Measurements from ENCODE around the gene GALK2. TPM values are rescaled to one million over a fixed set of nuclear protein-coding genes. Genes with fewer than 3 reads are reported as not detected.
A peak's percentile ranks its signal among the peaks of the same experiment; 100 is the strongest.
"Not testable (repeated sequence)": the region's sequence is repeated elsewhere in the genome, so short reads cannot be mapped to it uniquely, and the experiment has no call there.

GALK2 gene
- total RNA-seq, 1 experiment from 2014 or later = 32.3 TPM

- H3K9me3 ChIP-seq (replicated peaks) = no peaks in the 10 kb centered on the region
- peaks cover 2% of the 10 kb centered on the region; the same call in 1 of the 2 replicates for H3K36me3 ChIP-seq
- no peaks in the 10 kb centered on the region for H3K4me1 ChIP-seq (replicated peaks)
- no peak overlapping the region for H3K4me3 ChIP-seq
- no peaks in the 10 kb centered on the region for H3K27me3 ChIP-seq (replicated peaks)
- no peak overlapping the region for H3K27ac ChIP-seq
- DNase-seq (ENCODE audit: low read depth in 1 of 2, low spot score in 2 of 2) = no peak
Observed at GRCh38 chr15:49248291-49248690, 78.2 kb downstream of the GALK2 start.

GRCh38 chr15:49255966-49256759, 86.1 kb downstream of the GALK2 start:
- no peak overlapping the region for H3K27ac ChIP-seq
- no peak overlapping the region for H3K4me3 ChIP-seq
- no peaks in the 10 kb centered on the region for H3K36me3 ChIP-seq
- no peaks in the 10 kb centered on the region for H3K4me1 ChIP-seq (replicated peaks)
- H3K27me3 ChIP-seq (replicated peaks) = no peaks in the 10 kb centered on the region
- DNase-seq (ENCODE audit: low read depth in 1 of 2, low spot score in 2 of 2) = peak in 1 of 2 experiments; percentile 21
- no peaks in the 10 kb centered on the region for H3K9me3 ChIP-seq (replicated peaks)

DNA sequence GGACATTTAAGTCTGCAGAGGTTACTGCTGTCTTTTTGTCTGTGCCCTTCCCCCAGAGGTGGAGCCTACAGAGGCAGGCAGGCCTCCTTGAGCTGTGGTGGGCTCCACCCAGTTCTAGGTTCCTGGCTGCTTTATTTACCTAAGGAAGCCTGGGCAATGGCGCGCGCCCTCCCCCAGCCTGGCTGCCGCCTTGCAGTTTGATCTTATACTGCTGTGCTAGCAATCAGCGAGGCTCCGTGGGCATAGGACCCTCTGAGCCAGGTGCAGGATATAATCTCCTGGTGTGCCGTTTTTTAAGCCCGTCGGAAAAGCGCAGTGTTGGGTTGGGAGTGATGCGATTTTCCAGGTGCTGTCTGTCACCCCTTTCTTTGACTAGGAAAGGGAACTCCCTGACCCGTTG, 95.1 kb downstream of the GALK2 start:
- H3K36me3 ChIP-seq; H3K4me3 ChIP-seq; H3K27me3 ChIP-seq (replicated peaks); DNase-seq (ENCODE audit: low read depth in 1 of 2, low spot score in 2 of 2); H3K27ac ChIP-seq; H3K4me1 ChIP-seq (replicated peaks); H3K9me3 ChIP-seq (replicated peaks): not testable (repeated sequence)

GRCh38 chr15:49265911-49266310, 95.9 kb downstream of the GALK2 start:
- no peak for DNase-seq (ENCODE audit: low read depth in 1 of 2, low spot score in 2 of 2)
- Histone ChIP-seq H3K4me1 (replicated peaks) (no peaks in the 10 kb centered on the region), H3K4me3 (no peak overlapping the region), H3K27ac (no peak overlapping the region), H3K36me3 (no peaks in the 10 kb centered on the region), H3K27me3 (replicated peaks) (no peaks in the 10 kb centered on the region), H3K9me3 (replicated peaks) (no peaks in the 10 kb centered on the region)

GRCh38 chr15:49270541-49271421, 100.7 kb downstream of the GALK2 start:
- H3K36me3 ChIP-seq = no peaks in the 10 kb centered on the region; the same call in 1 of the 2 replicates
- H3K4me1 ChIP-seq (replicated peaks) = no peaks in the 10 kb centered on the region; the same call in none of the 2 replicates
- H3K27me3 ChIP-seq (replicated peaks) = no peaks in the 10 kb centered on the region
- no peak overlapping the region for H3K4me3 ChIP-seq
- peak in 1 of 2 experiments; percentile 10 for DNase-seq (ENCODE audit: low read depth in 1 of 2, low spot score in 2 of 2)
- H3K27ac ChIP-seq = no peak overlapping the region
- H3K9me3 ChIP-seq (replicated peaks) = no peaks in the 10 kb centered on the region

DNA sequence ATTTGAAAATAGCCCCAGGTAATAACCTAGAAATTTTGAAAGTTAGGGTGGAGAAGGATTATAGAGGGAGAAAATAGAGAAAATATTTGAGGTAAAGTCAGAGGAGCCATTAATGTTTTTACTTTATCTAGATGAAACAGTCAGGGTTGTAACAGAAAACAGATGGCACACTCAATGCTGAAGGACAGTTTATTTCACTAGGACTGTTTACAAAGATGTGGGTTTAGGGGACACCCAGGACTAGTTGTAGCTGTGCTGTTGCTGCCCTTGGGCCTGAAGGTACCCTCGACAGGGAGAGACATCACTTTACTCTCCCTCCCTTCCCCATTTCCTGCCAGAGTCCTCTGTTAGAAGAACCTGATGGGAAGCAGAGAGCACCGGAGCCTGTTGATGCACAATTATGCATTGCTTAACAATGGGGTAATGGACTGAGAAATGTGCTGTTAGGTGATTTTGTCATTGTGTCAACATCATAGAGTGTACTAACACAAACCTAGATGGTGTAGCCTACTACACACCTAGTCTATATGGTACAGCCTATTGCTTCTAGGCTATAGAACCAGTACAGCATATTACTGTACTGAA, 103.8 kb downstream of the GALK2 start:
- H3K9me3 ChIP-seq (replicated peaks) = no peaks in the 10 kb centered on the region
- no peaks in the 10 kb centered on the region; the same call in none of the 2 replicates for H3K4me1 ChIP-seq (replicated peaks)
- no peak overlapping the region for H3K27ac ChIP-seq
- no peaks in the 10 kb centered on the region for H3K27me3 ChIP-seq (replicated peaks)
- DNase-seq (ENCODE audit: low read depth in 1 of 2, low spot score in 2 of 2) = no peak
- H3K36me3 ChIP-seq = no peaks in the 10 kb centered on the region; the same call in 1 of the 2 replicates
- H3K4me3 ChIP-seq = no peak overlapping the region

DNA sequence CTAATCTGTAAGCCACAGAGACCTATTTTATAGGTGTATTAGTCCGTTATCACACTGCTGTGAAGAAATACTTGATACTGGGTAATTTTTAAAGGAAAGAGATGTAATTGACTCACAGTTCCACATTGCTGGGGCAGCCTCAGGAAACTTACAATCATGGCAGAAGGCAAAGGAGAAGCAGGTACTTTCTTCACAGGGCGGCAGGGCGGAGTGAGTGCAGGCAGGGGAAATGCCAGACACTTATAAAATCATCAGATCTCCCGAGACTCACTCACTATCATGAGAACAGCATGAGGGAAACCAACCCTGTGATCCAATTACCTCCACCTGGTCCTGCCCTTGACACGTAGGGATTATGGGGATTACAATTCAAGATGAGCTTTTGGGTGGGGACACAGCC, 108.7 kb downstream of the GALK2 start:
- Histone ChIP-seq H3K9me3 (replicated peaks) (no peaks in the 10 kb centered on the region), H3K27me3 (replicated peaks) (no peaks in the 10 kb centered on the region), H3K27ac (no peak overlapping the region), H3K4me1 (replicated peaks) (no peaks in the 10 kb centered on the region; the same call in none of the 2 replicates), H3K36me3 (no peaks in the 10 kb centered on the region; the same call in 1 of the 2 replicates), H3K4me3 (no peak overlapping the region)
- DNase-seq (ENCODE audit: low read depth in 1 of 2, low spot score in 2 of 2) = no peak

- no peaks in the 10 kb centered on the region for H3K36me3 ChIP-seq
- H3K27me3 ChIP-seq (replicated peaks) = no peaks in the 10 kb centered on the region
- no peaks in the 10 kb centered on the region for H3K4me1 ChIP-seq (replicated peaks)
- no peak overlapping the region for H3K4me3 ChIP-seq
- no peak overlapping the region for H3K27ac ChIP-seq
- no peaks in the 10 kb centered on the region for H3K9me3 ChIP-seq (replicated peaks)
- no peak for DNase-seq (ENCODE audit: low read depth in 1 of 2, low spot score in 2 of 2)
Observed at GRCh38 chr15:49279521-49280456, 109.7 kb downstream of the GALK2 start.

DNA sequence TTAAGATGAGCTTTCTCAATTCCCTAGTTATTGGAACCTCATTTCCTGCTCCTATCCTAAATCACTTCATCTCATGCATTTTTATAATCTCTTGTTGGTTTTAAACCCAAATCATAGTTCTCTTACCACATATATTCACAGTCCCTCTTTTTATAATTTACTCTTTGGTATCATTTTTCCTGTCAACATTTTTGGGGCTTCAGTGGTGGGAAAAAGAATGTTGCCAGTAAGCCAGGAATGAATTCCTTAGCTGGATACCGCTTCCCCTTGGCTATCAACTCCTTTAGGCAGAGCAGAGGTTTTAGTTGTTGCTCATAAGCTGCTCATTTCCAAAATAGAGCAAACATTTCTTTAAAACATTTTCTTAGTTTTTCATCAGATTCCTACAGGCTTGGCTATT, 112.3 kb downstream of the GALK2 start:
- no peak overlapping the region for H3K27ac ChIP-seq

GRCh38 chr15:49286649-49287404, 116.8 kb downstream of the GALK2 start:
- Histone ChIP-seq H3K27ac (no peak overlapping the region), H3K4me1 (replicated peaks) (no peaks in the 10 kb centered on the region), H3K9me3 (replicated peaks) (no peaks in the 10 kb centered on the region), H3K27me3 (replicated peaks) (no peaks in the 10 kb centered on the region), H3K4me3 (no peak overlapping the region), H3K36me3 (0 out of 2 replicates have a peak, but pooled peaks cover 4% of the 10 kb centered on the region)
- DNase-seq (ENCODE audit: low read depth in 1 of 2, low spot score in 2 of 2) = no peak

More for the DNA sequence above, 112.3 kb downstream of the GALK2 start:
- DNase-seq (ENCODE audit: low read depth in 1 of 2, low spot score in 2 of 2) = peak in 1 of 2 experiments; percentile 9
- H3K4me1 ChIP-seq (replicated peaks) = no peaks in the 10 kb centered on the region
- H3K9me3 ChIP-seq (replicated peaks) = no peaks in the 10 kb centered on the region
- no peaks in the 10 kb centered on the region for H3K27me3 ChIP-seq (replicated peaks)
- H3K4me3 ChIP-seq = no peak overlapping the region
- 0 out of 2 replicates have a peak, but pooled peaks cover 4% of the 10 kb centered on the region for H3K36me3 ChIP-seq

GRCh38 chr15:49287481-49287880, 117.4 kb downstream of the GALK2 start:
- Histone ChIP-seq H3K36me3 (0 out of 2 replicates have a peak, but pooled peaks cover 4% of the 10 kb centered on the region), H3K27me3 (replicated peaks) (no peaks in the 10 kb centered on the region), H3K9me3 (replicated peaks) (no peaks in the 10 kb centered on the region), H3K27ac (no peak overlapping the region), H3K4me1 (replicated peaks) (no peaks in the 10 kb centered on the region), H3K4me3 (no peak overlapping the region)
- no peak for DNase-seq (ENCODE audit: low read depth in 1 of 2, low spot score in 2 of 2)

DNA sequence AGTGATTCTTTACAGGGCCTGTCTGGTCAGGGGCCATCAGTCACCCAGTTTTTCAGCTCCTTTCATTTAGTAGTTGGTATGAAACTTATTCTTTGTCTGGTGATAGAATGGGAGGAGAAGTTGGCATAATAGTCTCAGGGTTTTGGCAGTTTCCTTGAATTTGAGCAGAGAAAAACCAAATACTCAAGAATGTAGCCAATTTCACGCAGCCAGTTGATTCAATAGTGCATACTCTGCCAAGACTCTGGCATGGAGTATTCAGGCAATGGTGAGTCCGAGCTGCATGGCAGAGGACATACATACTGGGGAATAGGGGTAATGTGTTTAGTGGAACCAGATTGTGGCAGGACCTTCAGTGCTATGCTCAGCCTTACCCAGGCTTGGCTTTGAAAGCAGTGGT, 118.3 kb downstream of the GALK2 start:
- peaks cover 4% of the 10 kb centered on the region; the same call in 1 of the 2 replicates for H3K36me3 ChIP-seq
- DNase-seq (ENCODE audit: low read depth in 1 of 2, low spot score in 2 of 2) = no peak
- no peaks in the 10 kb centered on the region for H3K4me1 ChIP-seq (replicated peaks)
- no peak overlapping the region for H3K4me3 ChIP-seq
- no peak overlapping the region for H3K27ac ChIP-seq
- H3K27me3 ChIP-seq (replicated peaks) = no peaks in the 10 kb centered on the region
- no peaks in the 10 kb centered on the region for H3K9me3 ChIP-seq (replicated peaks)
